Measurements from ENCODE around the gene CLHC1. TPM values are rescaled to one million over a fixed set of nuclear protein-coding genes. Genes with fewer than 3 reads are reported as not detected.

Gene CLHC1
- total RNA-seq, 1 experiment from 2014 or later: 11.1 TPM

GRCh38 chr2:55147041-55147440 lies 85.1 kb downstream of the CLHC1 start:
- Histone ChIP-seq H3K9ac (ENCODE audit: low read length) (no peak overlapping the region), H3K79me2 (ENCODE audit: insufficient read depth, low read length) (no peaks in the 10 kb centered on the region), H2AFZ (ENCODE audit: low read depth, low read length, poor library complexity, severe bottlenecking) (no peak overlapping the region), H3K27ac (ENCODE audit: low read depth, low read length) (no peak overlapping the region), H3K4me2 (ENCODE audit: low read length) (no peak overlapping the region), H3K9me2 (ENCODE audit: insufficient read depth) (no peaks in the 10 kb centered on the region), H3K36me3 (ENCODE audit: control insufficient read depth in 1 of 2, insufficient read depth in 2 of 2, low read length in 2 of 2) (no peaks in the 10 kb centered on the region), H3K9me3 (ENCODE audit: control insufficient read depth in 1 of 2, insufficient read depth in 1 of 2, low read depth in 1 of 2, low read length in 2 of 2) (no peaks in the 10 kb centered on the region), H3K27me3 (ENCODE audit: insufficient read depth, low read length) (no peaks in the 10 kb centered on the region), H4K20me1 (ENCODE audit: insufficient read depth) (no peaks in the 10 kb centered on the region), H3K4me3 (replicated peaks in 1 of 2; ENCODE audit: low read depth in 1 of 2, low read length in 2 of 2) (no peak overlapping the region), H3K4me1 (ENCODE audit: control insufficient read depth in 1 of 2, insufficient read depth in 2 of 2, low read length in 2 of 2) (no peaks in the 10 kb centered on the region)
- ChIA-PET RAD21 (ENCODE audit: low non-redundant PET in 1 of 2, low total read pairs in 2 of 2, uncharacterized antibody in 2 of 2, unreplicated experiment in 2 of 2) (no interaction called here), CTCF (no interaction called here), POLR2A (no interaction called here)
- intact Hi-C loops (cut with micrococcal nuclease): no loop called here
- ATAC-seq (no peak), DNase-seq (ENCODE audit: low read depth, low spot score) (no peak)
- BruUV-seq (replicated peaks): no TSS peak
- TF ChIP-seq FOSL1 (IDR thresholded peaks at IDR 0.05; ENCODE audit: low read depth): no peak
- TF ChIP-seq CEBPB (IDR thresholded peaks at IDR 0.05; ENCODE audit: low read depth): no peak
- TF ChIP-seq ELF1 (IDR thresholded peaks at IDR 0.05; ENCODE audit: borderline replicate concordance, low read depth): no peak
- TF ChIP-seq EGR1 (IDR thresholded peaks at IDR 0.05; ENCODE audit: low read depth): no peak
- TF ChIP-seq TCF7L2 (IDR thresholded peaks at IDR 0.05; ENCODE audit: borderline replicate concordance, extremely low read depth, insufficient read depth, insufficient read length): no peak
- TF ChIP-seq JUND (IDR thresholded peaks at IDR 0.05): no peak
- no peak for TF ChIP-seq MAX (IDR thresholded peaks at IDR 0.05)
- TF ChIP-seq SP1 (IDR thresholded peaks at IDR 0.05; ENCODE audit: low read depth): no peak
- TF ChIP-seq EZH2 (IDR thresholded peaks at IDR 0.05): no peak
- no peak for TF ChIP-seq POLR2AphosphoS5 (IDR thresholded peaks at IDR 0.05; ENCODE audit: low read depth, low read length)
- no peak for TF ChIP-seq REST (IDR thresholded peaks at IDR 0.05; ENCODE audit: low read depth)
- TF ChIP-seq POLR2A (IDR thresholded peaks at IDR 0.05; ENCODE audit: borderline replicate concordance, extremely low read depth, insufficient read depth, insufficient read length): no peak
- TF ChIP-seq SIN3A (IDR thresholded peaks at IDR 0.05; ENCODE audit: low read depth): no peak
- no peak for TF ChIP-seq YY1 (IDR thresholded peaks at IDR 0.05; ENCODE audit: extremely low read depth, insufficient replicate concordance, low read depth, low read length)

Data from HCT116 (cell line).